22Rv1 (cell line): ENCODE data around the gene MIEF1.

Source experiments
- ZFX ChIP-seq: fragments of 450-650 bp; IDR thresholded peaks from 2 replicates; pipeline ENCODE4 v1.6.1; 2017; ENCODE audit warnings: antibody characterized with exemption, borderline replicate concordance
- TF ChIP-seq, protein P1 (sequence below): fragments of 450-650 bp; IDR thresholded peaks from 2 replicates; pipeline ENCODE4 v1.5.1; 2017; ENCODE audit warnings: mild to moderate bottlenecking

DNA sequence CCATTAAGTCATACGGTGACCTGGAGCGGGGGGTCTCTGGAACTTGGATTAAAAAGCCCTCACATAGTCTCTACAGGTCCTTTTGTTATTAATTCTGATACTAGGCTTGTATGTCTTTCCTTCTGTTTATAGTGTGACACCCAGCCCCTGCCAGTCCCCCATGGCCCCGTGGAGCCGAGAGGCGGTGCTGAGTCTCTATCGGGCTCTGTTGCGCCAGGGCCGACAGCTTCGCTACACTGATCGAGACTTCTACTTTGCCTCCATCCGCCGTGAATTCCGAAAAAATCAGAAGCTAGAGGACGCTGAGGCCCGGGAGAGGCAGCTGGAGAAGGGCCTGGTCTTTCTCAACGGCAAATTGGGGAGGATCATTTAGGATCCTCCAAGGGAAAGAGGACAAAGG lies 2.0 kb downstream of the MIEF1 start:
- TF ChIP-seq, protein P1, sequence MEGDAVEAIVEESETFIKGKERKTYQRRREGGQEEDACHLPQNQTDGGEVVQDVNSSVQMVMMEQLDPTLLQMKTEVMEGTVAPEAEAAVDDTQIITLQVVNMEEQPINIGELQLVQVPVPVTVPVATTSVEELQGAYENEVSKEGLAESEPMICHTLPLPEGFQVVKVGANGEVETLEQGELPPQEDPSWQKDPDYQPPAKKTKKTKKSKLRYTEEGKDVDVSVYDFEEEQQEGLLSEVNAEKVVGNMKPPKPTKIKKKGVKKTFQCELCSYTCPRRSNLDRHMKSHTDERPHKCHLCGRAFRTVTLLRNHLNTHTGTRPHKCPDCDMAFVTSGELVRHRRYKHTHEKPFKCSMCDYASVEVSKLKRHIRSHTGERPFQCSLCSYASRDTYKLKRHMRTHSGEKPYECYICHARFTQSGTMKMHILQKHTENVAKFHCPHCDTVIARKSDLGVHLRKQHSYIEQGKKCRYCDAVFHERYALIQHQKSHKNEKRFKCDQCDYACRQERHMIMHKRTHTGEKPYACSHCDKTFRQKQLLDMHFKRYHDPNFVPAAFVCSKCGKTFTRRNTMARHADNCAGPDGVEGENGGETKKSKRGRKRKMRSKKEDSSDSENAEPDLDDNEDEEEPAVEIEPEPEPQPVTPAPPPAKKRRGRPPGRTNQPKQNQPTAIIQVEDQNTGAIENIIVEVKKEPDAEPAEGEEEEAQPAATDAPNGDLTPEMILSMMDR = no peak
- TF ChIP-seq ZFX = no peak
